NCI-H524 treated with DMSO at 0.1 percent for 48 hours (cell line): ENCODE data around the gene IGSF23.
"Not testable (repeated sequence)": the region's sequence is repeated elsewhere in the genome, so short reads cannot be mapped to it uniquely, and the experiment has no call there.

ENCODE experiments used
- DNase-seq: peaks from one replicate; lab custom pipeline; 2025; lab: John Stamatoyannopoulos, UW

IGSF23 gene

GRCh38 chr19:44611812-44612295 is 1.5 kb upstream of the IGSF23 start:
- DNase-seq, result no peak

- no peak for DNase-seq
These were observed 950 bp downstream of the IGSF23 start for GRCh38 chr19:44614313-44614712.

- no peak for DNase-seq
These were observed 2.5 kb downstream of the IGSF23 start for GRCh38 chr19:44615863-44616247.

- no peak for DNase-seq
These were observed 3.9 kb downstream of the IGSF23 start for GRCh38 chr19:44617110-44617880.

- DNase-seq, result no peak
These were observed 5.4 kb downstream of the IGSF23 start for GRCh38 chr19:44618640-44619357.

- DNase-seq, result no peak
These were observed 7.3 kb downstream of the IGSF23 start for GRCh38 chr19:44620667-44621066.

GRCh38 chr19:44621367-44621766 is 8.0 kb downstream of the IGSF23 start:
- DNase-seq, result no peak

- DNase-seq, result no peak
These were observed 9.7 kb downstream of the IGSF23 start for GRCh38 chr19:44623080-44623479.

- no peak for DNase-seq
These were observed 10.3 kb downstream of the IGSF23 start for GRCh38 chr19:44623626-44624025.

- no peak for DNase-seq
These were observed 11.5 kb downstream of the IGSF23 start for GRCh38 chr19:44624840-44625354.

- DNase-seq, result not testable (repeated sequence)
These were observed 12.3 kb downstream of the IGSF23 start for GRCh38 chr19:44625637-44626036.

- DNase-seq, result no peak
These were observed 12.8 kb downstream of the IGSF23 start for GRCh38 chr19:44626048-44626624.

- DNase-seq, result no peak
These were observed 14.3 kb downstream of the IGSF23 start for GRCh38 chr19:44627631-44628030.

- DNase-seq, result no peak
These were observed 15.4 kb downstream of the IGSF23 start for GRCh38 chr19:44628793-44629192.

GRCh38 chr19:44631611-44632010 is 18.2 kb downstream of the IGSF23 start:
- not testable (repeated sequence) for DNase-seq

GRCh38 chr19:44634058-44634457 is 20.7 kb downstream of the IGSF23 start:
- DNase-seq, result not testable (repeated sequence)

GRCh38 chr19:44634785-44635184 is 21.4 kb downstream of the IGSF23 start:
- no peak for DNase-seq

GRCh38 chr19:44635581-44636438 is 22.4 kb downstream of the IGSF23 start:
- no peak for DNase-seq

- no peak for DNase-seq
These were observed 23.4 kb downstream of the IGSF23 start for GRCh38 chr19:44636439-44637389.

- no peak for DNase-seq
These were observed 24.0 kb downstream of the IGSF23 start for GRCh38 chr19:44637390-44637764.

GRCh38 chr19:44640518-44640917 is 27.2 kb downstream of the IGSF23 start:
- no peak for DNase-seq
